IPS-18c (cell line): ENCODE data around the gene RNF19B.
"Not testable (repeated sequence)": the region's sequence is repeated elsewhere in the genome, so short reads cannot be mapped to it uniquely, and the experiment has no call there.

Experiments
- H3K4me3 ChIP-seq: 2 replicates; pipeline ENCODE4 v1.7.0; 2013; ENCODE audit warnings: low read depth, mild to moderate bottlenecking, low read length, moderate library complexity; ENCODE audit not compliant: insufficient read depth
- H3K9me3 ChIP-seq: one replicate; pipeline ENCODE4 v1.6.1; 2013; ENCODE audit warnings: mild to moderate bottlenecking, low read length, moderate library complexity; ENCODE audit not compliant: control insufficient read depth, insufficient read depth

RNF19B gene

DNA sequence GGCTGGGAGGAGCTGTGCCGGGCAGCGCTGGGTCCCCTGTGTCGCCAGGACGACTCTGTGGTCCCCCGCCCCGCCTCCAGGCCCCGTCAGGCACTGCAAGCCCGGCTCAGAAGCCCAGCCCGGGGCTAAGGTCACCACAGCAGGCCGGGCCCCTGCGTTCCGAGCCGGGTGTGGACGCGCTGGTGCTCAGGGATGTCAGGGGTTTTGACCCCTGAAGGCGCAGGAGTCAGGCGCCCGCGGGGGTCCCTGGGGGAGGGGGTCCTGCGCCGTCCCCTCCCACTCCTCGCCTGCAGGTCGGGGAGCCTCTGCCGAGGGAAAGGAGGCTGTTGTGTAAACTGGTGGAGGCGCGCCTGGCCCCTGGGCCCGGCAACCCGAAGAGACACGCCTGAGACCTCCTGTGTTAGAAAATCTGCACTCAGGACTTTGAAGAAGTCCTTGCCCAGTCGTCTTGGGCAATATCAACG, 39.7 kb downstream of the RNF19B start:
- Histone ChIP-seq H3K9me3 (no peaks in the 10 kb centered on the region), H3K4me3 (peak overlapping the region; percentile 50)

DNA sequence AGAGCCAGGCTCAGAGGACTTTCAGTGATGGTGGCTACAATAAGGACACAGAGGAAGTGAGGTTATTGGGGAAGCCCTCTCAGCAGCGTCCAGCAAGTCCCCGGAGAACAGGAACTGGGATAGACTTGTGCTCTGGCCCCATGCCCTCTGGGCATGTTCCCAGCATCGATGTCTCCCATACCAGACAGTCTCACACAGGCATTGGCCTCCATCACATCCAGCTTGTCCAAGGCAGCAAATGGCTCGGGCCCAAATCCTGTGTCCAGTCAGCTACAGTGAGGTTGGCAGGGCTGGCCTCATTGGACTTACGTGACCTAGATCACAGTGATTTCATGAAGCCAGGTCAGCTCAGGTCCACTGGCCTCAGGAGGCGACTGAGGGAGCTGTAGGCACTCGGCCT, 43.8 kb downstream of the RNF19B start:
- H3K4me3 ChIP-seq = no peak overlapping the region
- peaks cover 2% of the 10 kb centered on the region for H3K9me3 ChIP-seq

DNA sequence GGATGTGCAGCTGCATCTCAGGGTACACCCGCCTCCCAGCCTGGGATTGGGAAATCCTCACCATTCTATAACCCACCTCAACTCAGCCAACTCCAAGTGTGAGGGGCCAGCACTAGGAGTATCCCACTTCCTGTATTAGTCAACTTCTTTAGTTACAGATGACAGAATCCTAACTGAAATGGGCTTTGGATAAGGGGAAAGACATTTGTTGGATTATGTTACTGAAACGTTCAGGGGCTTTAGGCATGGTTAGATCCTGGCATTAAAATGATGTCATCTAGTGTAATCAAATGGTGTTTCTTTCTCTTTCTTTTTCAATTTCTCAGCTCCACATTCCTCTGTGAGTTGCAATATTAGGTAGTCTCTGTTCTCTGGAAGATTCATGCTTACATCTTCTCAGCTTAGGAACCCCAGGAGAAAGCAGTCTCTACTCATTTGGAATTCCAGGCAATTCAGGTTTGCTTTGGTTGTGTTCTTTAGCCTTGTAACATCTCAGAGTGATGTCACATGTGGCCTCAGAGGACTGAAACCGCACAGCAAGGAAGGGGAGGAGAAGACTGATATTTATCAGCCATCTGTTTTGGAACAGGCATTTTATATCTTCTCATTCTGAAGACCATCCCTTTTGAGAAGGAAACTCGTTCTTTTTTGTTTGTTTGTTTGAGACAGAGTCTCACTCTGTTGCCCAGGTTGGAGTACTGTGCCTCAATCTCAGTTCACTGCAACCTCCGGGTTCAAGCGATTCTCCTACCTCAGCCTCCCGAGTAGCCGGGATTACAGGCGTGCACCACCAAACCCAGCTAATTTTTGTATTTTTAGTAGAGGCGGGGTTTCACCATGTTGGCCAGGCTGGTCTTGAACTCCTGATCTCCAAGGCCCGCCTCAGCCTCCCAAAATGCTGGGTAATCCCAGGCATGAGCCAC, 44.5 kb downstream of the RNF19B start:
- H3K4me3 ChIP-seq = no peak overlapping the region
- H3K9me3 ChIP-seq = peaks cover 2% of the 10 kb centered on the region

DNA sequence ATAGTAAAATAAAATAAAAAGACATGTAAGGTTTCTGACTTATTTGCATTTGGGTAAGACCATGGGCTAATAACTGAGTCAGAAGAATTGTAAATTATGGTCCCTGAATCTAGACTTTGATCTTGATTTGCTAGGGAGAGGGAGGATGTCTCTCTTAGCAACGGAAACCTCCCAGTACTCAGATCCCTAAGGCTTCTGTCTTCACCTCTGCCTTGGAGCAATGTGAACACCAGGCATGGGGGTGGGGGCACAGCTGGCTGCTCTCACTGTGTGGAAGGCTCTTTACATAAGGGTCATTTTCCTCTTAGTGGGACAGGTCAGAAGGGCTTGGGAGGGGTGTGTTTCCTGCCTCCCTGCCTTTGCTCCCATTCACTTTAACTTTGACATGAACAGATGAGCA, 46.4 kb downstream of the RNF19B start:
- Histone ChIP-seq H3K4me3 (no peak overlapping the region), H3K9me3 (peaks cover 2% of the 10 kb centered on the region)

DNA sequence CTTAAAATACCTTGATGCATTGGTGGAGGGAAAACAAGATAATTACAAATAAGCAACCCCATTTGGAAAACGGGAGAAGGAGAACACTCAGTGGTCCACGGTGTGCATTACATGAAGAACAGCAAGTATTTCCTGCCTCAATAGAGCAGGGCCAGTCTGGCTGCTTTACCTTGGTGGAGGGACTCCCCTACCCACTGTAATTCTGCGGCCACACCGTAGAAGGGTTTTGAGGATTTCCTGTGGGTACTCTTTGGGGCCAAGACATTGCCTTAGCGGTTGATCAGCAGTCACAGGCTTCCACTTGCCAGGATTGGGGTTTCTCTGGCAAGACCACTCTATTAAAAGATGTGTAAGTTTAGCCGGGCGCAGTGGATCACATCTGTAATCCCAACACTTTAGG, 47.1 kb downstream of the RNF19B start:
- Histone ChIP-seq H3K4me3 (no peak overlapping the region), H3K9me3 (peaks cover 2% of the 10 kb centered on the region)

DNA sequence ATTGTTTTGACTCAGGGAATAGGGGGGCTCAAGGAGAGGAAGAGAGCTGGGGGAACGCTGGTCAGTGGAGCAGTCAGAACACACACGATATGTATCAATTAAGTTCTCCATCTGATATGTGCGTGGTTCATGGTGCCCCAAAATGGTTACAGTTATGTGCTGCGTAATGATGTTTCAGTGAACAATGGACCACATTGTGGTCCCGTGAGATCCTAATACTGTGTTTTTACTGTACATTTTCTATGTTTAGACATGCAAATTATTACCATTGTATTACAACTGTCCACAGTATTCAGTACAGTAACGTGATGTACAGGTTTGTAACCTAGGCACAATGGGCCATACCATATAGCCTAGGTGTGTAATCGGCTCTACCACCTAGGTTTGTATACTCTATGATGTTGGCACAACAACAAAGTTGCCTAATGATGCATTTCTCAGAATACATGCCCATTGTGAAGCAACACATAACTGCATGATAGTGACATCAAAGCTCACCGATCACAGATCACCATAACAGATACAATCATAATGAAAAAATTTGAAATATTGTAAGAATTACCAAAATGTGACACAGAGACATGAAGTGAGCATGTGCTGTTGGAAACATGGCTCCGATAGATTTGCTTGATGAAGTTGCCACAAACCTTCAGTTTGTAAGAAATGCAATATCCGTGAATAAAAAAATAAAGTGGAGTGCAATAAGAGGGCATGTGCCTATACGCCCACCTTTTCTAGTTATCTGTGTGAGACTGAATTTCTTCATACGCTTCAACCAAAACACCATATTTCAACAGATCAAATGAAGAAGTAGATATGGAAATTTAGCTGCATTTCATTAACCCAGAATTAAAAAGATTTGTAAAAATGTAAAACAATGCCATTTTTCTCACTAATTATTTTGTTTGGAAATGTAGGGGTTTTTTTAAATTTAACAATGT, 48.6 kb downstream of the RNF19B start:
- no peak overlapping the region for H3K4me3 ChIP-seq
- peaks cover 2% of the 10 kb centered on the region for H3K9me3 ChIP-seq

DNA sequence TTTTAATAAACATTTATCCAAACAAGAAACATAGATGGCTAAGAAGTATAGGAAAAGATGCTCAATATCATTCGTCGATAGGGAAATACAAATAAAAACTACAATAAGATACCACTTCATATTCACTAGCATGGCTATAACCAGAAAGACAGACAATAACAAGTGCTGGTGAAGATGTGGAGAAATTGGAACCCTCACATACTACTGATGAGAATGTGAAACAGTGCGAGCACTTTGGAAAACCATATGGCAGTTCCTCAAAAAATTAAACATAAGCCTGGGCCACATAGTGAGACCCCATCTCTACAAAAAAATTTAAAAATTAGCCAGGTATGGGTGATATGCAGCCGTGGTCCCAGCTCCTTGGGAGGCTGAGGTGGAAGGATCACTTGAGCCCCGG, 54.3 kb downstream of the RNF19B start:
- Histone ChIP-seq H3K4me3 (no peak overlapping the region), H3K9me3 (no peaks in the 10 kb centered on the region)

DNA sequence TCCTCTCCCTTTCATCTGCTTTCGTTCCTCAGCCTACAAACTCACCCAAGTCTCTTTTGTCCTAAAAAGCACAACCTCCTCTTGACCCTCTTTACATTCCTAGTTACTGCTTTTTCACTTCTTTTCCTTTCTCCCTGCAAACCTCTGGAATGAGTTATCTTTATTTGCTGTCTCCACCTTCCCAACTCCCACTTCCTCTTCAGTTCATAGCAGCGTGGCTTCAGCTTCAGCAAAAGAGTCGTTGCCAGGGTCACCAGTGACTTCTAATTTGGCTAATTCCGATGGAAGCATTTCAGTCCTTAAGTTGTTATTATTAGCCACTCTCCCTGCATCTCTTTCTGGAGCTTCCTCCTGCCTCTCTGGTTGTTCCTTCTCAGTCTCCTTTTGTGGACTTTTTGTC, 57.2 kb downstream of the RNF19B start:
- no peaks in the 10 kb centered on the region for H3K9me3 ChIP-seq
- no peak overlapping the region for H3K4me3 ChIP-seq

DNA sequence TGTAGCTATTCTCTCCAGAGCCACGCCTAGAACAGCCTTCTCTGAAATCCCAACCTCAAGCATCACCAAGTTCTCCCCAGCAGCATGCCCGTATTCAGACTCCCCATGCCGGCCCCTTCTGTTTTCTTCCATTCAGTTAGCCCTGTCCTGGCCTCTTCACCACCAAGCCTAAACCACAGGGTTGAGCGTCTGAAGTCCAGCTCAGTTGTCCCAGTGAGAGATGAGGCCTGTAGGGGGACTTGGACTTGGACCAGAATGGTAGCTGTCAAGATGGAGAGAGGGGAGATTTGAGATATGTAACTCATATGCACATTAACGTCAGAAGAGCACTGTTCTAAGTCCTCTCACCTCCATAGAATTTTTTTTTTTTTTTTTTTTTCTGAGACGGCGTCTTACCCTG, 58.0 kb downstream of the RNF19B start:
- Histone ChIP-seq H3K9me3 (no peaks in the 10 kb centered on the region), H3K4me3 (no peak overlapping the region)

DNA sequence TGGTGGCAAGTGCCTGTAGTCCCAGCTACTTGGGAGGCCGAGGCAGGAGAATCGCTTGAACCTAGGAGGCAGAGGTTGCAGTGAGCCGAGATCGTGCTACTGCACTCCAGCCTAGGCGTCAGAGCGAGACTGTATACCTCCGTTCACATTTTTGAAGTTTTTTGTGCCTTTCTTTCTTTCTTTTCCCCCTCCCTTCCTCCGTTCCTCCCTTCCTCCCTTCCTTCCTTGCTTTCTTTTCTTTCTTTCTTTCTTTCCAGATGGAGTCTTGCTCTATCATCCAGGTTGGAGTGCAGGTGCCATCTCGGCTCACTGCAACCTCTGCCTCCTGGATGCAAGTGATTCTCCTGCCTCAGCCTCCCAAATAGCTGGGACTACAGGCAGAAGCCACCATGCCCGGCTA, 59.0 kb downstream of the RNF19B start:
- not testable (repeated sequence) for H3K4me3 ChIP-seq, H3K9me3 ChIP-seq

DNA sequence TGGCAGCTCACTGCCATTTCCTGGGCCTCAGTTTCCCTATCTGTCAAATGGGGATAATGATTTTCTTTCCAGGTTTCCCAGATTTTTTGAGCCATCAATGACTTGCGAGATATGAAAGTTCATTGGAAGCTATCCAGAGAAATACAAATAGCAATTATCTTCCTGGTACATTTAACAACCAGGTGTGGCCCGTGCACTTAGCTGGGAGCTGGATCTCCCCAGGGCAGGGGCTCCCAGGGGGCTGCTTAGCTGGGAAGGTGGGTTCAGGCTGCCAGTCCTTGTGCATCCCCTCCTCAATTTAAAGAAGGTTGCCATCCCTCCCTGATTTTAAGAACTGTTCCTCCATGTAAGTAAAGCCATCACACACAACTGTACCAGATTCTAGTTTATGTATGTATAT, 59.8 kb downstream of the RNF19B start:
- H3K4me3 ChIP-seq = no peak overlapping the region
- H3K9me3 ChIP-seq = peaks cover 2% of the 10 kb centered on the region

DNA sequence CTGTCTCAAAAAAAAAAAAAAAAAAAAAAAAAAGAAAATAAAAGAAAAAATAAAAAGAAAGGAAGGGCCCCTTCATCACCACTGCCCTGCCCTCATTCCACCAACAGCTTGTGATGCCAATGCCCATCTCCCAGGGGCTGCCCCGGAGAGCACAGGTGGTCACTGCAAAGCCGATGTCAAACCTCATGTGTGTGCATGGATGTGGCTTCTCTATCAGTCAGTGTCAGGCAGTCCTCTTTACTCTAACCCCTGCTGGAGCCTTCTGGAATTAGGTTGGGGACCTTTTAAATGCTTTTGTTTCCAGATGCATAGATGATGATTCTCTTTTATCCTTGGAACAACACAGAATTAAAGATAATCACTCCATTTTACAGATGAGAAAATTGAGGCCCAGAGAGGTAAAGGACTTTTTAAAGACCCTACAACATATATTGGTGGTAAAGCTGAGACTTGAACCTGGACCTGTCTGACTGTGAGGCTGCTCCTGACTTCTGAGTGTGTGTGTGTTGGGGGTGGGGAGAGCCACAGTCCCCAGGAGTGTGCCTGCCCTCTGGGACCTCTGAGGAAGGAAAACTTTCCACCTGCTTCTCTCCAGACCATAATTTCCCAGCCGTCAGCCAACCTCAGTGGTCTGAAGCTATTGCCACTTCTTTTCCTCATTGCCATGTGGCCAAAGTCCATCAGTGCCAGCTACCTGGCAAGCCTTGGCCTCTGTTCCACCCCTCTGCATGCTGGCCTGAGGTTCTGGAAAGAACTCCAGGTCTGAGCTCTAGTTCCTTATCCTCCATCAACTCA, 60.4 kb downstream of the RNF19B start:
- H3K9me3 ChIP-seq = peaks cover 2% of the 10 kb centered on the region
- H3K4me3 ChIP-seq = no peak overlapping the region

DNA sequence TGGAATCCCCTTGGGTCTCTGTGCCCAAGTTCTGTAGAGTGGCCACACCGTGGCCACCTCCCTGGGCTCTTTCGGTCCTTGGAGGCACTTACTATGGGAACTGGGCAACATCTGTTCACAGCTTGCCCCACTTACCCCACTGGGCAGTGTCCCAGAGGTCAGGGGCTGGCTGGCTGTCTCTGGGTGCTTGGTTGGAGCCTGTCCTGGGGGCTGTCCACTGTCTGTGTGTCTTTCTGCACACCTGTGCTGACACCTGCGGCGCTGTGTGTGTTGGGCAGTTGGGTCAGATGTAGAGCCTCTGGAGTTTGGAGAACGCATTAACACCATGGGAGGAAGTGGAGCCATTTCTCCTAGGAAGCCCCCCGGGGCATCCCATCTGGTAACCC, 62.1 kb downstream of the RNF19B start:
- Histone ChIP-seq H3K9me3 (peaks cover 2% of the 10 kb centered on the region), H3K4me3 (no peak overlapping the region)

DNA sequence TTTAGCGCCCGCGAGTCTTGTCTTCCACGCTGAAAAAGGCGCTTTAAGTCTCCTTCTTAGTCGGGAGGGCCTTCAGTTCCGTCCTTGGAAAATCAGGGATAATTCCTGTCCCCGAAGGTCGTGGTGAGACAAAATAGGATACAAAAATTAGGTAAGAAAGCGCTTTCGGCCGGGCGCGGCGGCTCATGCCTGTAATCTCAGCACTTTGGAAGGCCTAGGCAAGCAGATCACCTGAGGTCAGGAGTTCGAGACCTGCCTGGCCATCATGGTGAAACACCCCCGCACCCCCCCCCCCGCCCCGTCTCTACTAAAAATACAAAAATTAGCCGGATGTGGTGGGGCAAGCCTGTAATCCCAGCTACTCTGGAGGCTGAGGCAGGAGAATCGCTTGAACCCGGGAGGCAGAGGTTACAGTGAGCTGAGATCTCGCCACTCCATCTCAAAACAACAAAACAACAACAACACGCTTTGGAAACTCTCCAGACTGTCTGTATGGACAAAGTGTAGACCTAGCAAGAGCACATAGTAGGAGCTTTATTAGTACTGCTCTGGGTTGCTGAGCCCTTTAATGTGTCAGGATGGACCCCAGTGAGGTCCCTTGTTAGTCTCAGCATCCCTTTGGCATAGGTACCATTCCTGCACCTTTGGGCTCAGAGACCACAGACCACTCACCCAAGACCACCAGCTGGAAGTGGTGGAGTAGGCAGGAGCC, 62.6 kb downstream of the RNF19B start:
- Histone ChIP-seq H3K4me3 (peak overlapping the region; percentile 51), H3K9me3 (peaks cover 2% of the 10 kb centered on the region)

DNA sequence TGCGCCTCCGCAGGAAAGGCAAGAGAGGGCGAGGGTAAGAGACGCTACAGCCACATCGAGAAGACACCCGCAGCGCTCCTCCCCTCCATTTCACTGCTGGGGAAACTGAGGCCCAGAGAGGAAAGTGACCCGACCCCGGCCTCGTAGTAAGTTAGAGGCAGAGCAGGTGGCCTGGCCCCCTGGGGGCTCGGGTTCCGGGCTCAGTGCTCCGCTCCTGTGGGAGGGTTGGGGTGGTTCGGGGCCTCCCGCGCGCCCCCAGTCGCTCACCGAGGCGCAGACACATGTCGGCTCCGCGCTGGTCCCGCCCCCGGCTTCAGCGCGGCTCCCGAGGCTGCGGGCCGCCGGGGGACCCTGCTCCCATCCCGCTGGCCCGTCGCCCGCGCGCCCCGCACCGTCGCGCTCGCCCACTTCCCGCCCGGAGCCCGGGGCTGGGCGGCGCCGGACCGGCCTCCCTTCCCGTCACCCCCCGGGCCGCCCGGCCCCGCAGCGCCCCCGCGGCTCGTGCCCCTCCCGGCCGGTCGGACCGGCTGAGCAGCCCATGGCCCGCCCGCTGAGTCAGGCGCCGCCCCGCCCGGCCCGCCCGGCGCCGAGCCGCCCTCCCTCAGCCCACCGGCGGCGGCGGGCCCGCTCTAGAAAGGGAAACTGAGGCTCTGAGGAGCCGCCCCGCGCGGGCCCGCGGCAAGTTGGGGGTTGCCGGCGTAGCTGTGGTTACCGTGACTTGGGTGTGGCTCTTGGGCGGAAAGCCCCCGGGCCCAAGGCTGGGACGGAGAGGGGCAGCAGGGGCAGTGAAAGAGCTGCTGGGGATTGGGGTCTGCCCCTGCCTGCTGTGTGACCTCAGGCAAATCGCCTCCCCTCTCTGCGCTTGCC, 63.4 kb downstream of the RNF19B start, which contains the start of gene TMEM54:
Gene TMEM54, minus strand, starts transcription at position 434 of the 867 bp plus-strand sequence. Its CDS starts 151 bp downstream, at position 283.
- peaks cover 2% of the 10 kb centered on the region for H3K9me3 ChIP-seq

More for the DNA sequence above, 63.4 kb downstream of the RNF19B start, which contains the start of gene TMEM54:
- H3K4me3 ChIP-seq = peak within 1 kb of the TSS; percentile 51
